ENCODE results near the gene NOP9.

NOP9 gene

DNA sequence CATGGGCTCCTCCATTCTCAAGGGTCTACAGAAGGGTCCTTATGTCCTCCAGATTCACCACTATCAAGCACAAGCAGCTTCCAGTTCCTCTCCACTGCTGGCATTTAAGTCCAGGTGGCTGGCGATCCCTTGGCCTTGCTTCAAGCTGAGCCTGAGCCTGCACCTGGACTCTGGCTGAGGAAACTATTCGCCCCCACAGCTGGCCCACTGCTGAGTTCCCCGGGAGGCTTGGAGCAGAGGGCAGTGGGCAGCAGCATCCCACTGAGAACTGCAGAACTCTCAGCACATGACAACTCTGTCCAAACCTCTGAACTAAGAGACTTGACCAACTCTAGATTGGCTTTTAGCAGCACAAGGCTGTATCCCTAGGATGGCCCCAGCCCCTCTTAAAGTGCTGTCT, 16.9 kb upstream of the NOP9 start:
- TF ChIP-seq, protein P1, sequence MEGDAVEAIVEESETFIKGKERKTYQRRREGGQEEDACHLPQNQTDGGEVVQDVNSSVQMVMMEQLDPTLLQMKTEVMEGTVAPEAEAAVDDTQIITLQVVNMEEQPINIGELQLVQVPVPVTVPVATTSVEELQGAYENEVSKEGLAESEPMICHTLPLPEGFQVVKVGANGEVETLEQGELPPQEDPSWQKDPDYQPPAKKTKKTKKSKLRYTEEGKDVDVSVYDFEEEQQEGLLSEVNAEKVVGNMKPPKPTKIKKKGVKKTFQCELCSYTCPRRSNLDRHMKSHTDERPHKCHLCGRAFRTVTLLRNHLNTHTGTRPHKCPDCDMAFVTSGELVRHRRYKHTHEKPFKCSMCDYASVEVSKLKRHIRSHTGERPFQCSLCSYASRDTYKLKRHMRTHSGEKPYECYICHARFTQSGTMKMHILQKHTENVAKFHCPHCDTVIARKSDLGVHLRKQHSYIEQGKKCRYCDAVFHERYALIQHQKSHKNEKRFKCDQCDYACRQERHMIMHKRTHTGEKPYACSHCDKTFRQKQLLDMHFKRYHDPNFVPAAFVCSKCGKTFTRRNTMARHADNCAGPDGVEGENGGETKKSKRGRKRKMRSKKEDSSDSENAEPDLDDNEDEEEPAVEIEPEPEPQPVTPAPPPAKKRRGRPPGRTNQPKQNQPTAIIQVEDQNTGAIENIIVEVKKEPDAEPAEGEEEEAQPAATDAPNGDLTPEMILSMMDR (IDR thresholded peaks at IDR 0.05; ENCODE audit: borderline replicate concordance, insufficient read depth, low read depth, low read length): no peak
- no peak overlapping the region for H3K4me3 ChIP-seq (ENCODE audit: low read depth, low read length)

DNA sequence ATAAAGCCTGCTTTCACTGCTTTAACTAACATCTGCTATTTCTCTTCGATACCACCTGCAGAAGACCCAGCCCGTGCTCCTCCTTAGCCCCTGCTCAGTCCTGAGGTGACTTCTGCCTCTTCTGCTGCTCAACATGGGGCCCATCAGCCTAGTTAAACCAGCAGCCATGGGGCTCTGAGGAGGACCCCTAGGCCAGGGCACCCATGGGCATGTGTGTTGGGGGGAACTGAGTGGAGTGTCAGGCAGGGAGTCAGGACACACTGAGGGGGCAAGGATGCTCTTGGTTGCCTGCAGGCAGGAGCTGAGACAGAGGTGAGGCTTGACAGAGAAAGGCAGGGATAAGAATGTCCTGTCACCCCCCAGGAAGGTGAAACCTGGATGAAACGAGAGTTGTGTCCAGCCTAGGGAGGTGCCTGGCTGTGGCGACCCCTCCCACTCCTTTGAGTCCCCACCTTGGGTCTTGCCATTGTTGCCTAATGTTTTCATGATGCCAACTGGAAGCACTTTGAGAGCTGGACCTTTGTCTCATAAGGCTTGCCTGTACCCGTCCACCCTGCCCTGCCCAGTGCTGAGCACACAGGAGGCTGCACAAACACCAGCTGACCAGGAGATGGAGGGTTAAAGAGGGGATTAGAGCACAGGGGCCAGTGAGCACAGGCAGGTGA, 15.7 kb upstream of the NOP9 start:
- no peak overlapping the region for H3K4me3 ChIP-seq (ENCODE audit: low read depth, low read length)
- TF ChIP-seq, protein P1 (IDR thresholded peaks at IDR 0.05; ENCODE audit: borderline replicate concordance, insufficient read depth, low read depth, low read length): no peak

DNA sequence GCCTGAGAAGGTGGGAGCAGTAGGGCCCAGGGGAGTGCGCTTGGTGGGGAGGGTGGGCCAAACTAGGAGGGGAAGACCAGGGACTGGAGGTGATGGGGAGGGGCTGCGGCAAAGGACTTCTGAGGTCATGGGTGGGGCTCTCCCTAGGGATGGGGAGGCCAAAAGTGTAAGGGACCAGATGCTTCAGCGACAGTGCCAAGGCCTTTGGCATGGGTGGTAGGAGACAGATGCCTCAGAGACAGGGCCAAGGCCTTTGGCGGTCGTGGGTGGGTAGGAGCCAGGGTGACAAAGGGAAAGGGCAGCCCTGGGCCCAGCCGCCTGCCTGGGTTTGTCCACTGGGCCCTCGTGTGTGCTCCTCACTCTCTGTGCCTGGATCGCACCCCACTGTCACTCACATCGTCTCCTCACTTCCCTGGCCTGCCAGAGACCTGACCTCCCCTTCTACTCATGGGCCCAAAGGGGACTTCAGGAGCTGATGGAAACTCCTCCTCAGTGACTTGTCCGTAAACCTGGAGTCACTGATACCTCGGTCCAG, 15.1 kb upstream of the NOP9 start:
- no peak overlapping the region for H3K4me3 ChIP-seq (ENCODE audit: low read depth, low read length)
- TF ChIP-seq, protein P1 (IDR thresholded peaks at IDR 0.05; ENCODE audit: borderline replicate concordance, insufficient read depth, low read depth, low read length): no peak

DNA sequence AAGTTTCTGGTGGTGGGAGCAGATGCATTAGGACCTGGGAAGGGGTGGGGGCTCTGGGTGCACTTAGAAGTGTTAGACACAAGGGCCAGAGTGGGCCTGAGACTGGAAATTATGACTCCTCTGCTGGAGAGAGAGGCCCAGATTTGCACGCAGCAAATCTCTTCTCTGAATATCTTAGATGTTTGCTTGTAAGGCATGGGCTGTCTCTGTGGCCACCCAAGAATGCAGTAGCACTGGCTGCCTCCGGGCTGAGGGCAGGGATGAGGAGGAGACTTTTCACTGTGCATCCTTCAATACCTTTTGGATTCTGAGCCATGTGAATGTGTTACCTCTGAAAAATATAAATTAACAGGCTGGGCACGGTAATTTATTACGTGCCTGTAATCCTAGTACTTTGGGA, 14.3 kb upstream of the NOP9 start:
- H3K4me3 ChIP-seq (ENCODE audit: low read depth, low read length): no peak overlapping the region
- TF ChIP-seq, protein P1 (IDR thresholded peaks at IDR 0.05; ENCODE audit: borderline replicate concordance, insufficient read depth, low read depth, low read length): no peak

DNA sequence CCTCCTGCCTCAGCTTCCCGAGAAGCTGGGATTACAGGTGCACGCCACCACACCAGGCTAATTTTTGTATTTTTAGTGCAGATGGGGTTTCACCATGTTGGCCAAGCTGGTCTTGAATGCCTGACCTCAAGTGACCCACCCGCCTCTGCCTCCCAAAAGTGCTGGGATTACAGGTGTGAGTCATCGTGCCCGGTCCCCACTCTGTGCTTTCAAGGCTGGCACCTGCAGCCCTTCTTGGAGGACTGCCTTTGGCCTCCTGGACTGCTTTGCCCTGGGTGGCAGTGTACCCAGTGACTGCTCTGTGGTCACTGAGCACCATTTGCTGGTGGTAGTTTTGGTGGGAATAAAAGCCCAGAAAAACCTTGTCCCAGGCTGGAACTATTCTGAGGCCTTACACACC, 12.7 kb upstream of the NOP9 start:
- TF ChIP-seq, protein P1 (IDR thresholded peaks at IDR 0.05; ENCODE audit: borderline replicate concordance, insufficient read depth, low read depth, low read length): no peak
- no peak overlapping the region for H3K4me3 ChIP-seq (ENCODE audit: low read depth, low read length)

DNA sequence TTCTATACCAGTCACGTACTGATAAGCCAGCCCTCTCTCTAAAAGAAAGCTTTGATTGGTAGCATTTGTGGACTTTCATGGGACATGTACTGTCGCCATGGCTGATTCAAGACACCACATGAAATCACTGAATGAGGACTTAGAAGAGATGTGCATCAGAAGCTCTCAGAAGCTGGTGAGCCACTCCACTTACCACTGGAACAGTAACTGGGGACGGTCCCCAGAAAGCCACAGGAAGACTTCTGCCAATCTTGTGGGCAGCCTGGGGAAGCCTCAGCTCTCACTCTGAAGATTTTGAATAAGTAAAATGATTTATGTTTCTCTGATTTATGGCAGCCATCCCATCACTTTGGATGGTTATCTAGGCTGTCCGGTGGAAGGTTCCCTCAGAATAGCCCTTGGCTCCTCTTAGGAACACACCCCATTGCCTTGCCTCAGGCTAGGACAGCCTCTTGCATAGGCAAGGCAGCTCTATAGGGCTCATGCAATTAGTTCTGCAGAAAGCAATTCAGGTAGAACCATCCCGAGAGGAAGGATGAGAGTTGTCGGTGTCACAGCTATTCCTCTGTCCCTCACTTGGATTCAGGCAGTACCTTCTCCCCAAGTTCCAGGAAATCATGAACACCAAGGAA, 9.9 kb upstream of the NOP9 start:
- TF ChIP-seq, protein P1 (IDR thresholded peaks at IDR 0.05; ENCODE audit: borderline replicate concordance, insufficient read depth, low read depth, low read length): no peak
- H3K4me3 ChIP-seq (ENCODE audit: low read depth, low read length): no peak overlapping the region

DNA sequence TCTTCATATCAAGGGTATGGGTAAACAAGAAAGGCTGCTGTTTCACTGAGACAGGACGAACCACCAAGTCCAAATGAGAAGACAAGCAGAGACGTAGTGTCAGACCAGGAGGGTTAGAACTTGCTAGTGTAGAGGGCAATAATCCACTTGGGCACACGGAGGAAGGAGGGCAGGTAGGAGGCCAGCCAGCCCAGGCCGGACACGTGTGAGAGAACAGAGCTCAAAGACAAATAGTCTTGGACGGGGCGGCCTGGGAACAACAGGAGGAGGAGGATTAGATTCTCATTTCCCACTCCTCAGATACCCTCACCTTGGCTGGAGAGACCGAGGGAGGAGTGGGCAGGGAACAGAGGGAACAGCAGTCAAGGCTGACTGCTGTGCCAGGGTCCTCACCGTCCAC, 8.9 kb upstream of the NOP9 start:
- TF ChIP-seq, protein P1 (IDR thresholded peaks at IDR 0.05; ENCODE audit: borderline replicate concordance, insufficient read depth, low read depth, low read length): no peak
- no peak overlapping the region for H3K4me3 ChIP-seq (ENCODE audit: low read depth, low read length)
